ENCODE results near the gene JAK2.
"Not testable (repeated sequence)": the region's sequence is repeated elsewhere in the genome, so short reads cannot be mapped to it uniquely, and the experiment has no call there.

JAK2 gene

GRCh38 chr9:4984621-4985385 lies at the start of gene JAK2:
TSS of gene JAK2 (plus strand) at chr9:4985272. CDS start at chr9:5021988, 36,716 bp downstream.
- peak; percentile 82 for DNase-seq (ENCODE audit: low read depth)

GRCh38 chr9:4936277-4936676 lies 48.8 kb upstream of the JAK2 start:
- DNase-seq (ENCODE audit: low read depth), result no peak

DNA sequence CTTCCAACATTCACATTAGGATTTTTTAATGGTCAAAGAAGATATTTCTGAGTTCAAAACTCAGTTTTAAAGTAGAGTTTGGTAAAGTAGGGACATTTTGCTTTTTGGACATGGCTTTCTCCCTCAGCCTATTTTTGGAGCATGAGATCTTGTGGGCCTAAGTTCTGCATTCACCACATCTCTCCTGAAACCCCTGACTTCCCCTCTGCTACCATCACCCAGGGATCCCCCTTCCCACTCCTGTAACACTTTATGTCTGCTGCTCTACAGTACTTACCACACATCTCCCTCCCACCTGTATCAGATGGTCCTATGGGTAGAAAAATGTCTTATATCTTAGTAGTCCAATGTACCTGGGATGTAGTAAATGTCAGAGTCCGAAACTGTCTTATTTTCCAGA lies 48.2 kb upstream of the JAK2 start:
- DNase-seq (ENCODE audit: low read depth), result no peak

DNA sequence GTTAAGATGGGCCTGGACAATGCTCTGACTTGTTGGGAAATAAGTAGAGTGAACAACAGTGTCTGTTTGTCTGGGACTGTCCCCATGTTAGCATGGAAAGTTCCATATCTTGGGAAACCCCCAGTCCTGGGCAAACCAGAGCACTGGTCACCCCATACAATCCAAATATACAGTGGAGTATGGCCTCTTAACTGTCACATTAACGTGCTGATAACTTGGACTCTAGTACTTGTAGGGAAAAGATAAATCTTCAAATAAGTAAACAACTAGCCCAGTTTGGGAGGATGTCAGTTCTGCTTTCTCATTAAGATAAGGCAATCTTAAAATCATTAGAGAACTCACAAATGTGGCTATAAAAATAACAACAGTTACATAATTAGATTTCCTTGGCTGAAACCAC lies 47.6 kb upstream of the JAK2 start:
- no peak for DNase-seq (ENCODE audit: low read depth)

DNA sequence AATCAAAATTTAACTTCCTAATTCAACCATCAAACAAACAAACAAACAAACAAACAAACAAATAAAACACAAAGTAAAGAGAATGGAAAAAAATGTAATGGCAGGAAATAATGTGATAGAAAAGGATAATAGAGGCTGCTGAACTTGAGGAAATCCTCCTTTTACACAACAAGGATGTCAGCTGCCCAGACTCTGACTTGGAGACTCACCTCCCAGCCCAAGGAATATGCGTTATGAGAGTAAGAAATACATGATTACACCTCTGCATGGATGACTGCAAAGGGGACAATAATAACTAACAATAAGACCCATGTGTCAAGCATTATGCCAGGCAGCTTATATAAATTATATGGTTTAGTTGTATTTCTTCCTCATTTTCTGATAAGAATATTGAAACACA lies 46.6 kb upstream of the JAK2 start:
- DNase-seq (ENCODE audit: low read depth), result no peak

DNA sequence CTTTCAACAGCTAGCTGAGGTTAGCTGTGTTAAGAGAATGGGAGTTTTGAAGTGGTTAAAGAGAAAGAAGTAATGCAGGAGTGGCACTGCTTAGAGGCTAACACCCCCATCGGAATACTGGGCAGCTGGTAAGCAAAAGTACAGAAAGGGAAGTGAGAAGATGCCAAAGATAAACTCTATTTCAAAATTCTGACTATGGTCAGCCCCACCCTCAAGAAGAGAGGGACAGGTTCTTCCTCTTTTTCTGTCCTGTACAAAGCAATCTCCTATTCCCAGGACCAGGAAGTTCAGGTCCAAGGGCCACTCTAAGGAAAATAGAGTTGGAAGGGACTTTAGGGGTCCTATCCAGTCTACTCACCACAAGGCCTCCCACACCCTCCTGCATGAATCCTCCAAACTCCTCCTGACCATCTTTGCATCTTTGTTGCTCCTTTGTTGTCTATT lies 45.9 kb upstream of the JAK2 start:
- DNase-seq (ENCODE audit: low read depth), result no peak

DNA sequence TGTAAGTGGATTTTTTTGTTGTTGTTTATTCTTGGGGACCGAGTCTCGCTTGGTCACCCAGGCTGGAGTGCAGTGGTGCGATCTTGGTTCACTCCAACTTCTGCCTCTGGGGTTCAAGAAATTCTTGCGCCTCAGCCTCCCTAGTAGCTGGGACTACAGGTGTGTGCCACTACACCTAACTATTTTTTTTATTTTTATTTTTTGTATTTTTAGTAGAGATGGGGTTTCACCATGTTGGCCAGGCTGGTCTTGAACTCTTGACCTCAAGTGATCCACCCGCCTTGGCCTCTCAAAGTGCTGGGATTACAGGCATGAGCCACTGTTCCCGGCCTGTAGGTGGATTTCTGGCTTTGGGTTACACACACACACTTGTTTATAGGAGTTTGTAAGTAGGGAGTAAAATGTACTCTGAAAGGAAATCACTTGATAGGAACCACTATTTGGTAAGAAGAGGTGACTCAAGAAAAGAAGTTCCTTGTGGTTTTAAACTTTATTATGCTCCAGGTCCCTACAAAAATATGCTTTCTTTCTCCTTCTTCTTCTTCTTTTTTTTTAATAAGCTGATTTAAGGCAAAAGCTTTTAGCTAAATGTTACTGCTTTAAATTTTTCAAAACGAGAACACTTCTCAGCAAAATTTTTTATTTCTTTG lies 42.9 kb upstream of the JAK2 start:
- DNase-seq (ENCODE audit: low read depth), result not testable (repeated sequence)

DNA sequence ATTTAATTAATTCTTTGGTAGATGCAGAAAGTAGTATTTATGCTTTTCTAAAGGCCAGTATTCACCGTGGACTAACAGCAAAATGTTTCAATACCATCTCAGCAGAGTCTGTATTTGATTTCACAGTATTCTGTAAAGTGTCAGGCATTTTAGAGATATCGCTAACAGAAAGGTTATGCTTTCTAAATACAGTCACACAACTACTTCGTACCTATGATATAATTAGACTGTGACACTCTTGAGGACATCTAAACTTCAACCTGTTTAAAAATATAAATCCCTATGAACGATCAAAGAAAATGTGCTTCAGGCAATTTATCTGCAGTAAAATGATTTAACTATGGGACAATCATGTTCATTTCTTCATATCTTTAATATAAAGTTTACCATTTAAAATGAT lies 41.7 kb upstream of the JAK2 start:
- DNase-seq (ENCODE audit: low read depth), result no peak

- not testable (repeated sequence) for DNase-seq (ENCODE audit: low read depth)
These were observed 40.5 kb upstream of the JAK2 start for GRCh38 chr9:4944431-4945211.

DNA sequence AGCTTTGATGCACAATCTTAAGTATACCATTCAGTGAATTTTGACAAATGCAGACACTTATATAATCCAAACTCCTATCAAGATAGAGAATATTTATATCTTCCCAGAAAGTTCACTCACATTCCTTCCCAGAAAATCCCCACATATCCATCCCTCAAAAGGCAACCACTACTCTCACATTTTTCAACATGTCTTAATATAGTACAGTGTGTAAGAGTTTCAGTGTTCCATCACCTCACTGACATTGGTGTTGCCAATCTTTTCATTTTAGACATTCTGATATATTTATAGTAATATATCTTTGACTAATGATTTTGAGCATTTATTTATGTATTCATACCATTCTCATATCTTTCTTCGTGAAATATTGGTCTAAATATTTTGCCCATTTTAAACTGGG lies 38.1 kb upstream of the JAK2 start:
- no peak for DNase-seq (ENCODE audit: low read depth)

GRCh38 chr9:4955836-4956235 lies 29.2 kb upstream of the JAK2 start:
- no peak for DNase-seq (ENCODE audit: low read depth)

- no peak for DNase-seq (ENCODE audit: low read depth)
These were observed 26.0 kb upstream of the JAK2 start for GRCh38 chr9:4959031-4959430.

DNA sequence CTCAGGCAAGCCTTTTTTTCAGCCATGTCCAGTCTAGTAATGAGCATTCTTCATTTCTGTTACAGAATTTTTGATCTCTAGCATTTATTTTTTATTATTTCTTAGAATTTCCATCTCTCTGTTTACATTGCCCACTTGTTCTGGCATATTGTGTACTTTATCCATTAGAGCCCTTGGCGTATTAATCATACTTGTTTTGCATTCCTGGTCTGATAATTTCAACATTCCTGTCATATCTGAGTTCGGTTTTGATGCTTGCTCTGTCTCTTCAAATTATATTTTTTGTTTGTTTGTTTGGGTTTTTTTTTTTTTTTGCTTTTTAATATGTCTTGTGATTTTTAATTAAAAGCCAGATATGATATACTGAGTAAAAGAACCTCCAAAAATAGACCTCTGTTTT lies 23.0 kb upstream of the JAK2 start:
- DNase-seq (ENCODE audit: low read depth), result no peak

DNA sequence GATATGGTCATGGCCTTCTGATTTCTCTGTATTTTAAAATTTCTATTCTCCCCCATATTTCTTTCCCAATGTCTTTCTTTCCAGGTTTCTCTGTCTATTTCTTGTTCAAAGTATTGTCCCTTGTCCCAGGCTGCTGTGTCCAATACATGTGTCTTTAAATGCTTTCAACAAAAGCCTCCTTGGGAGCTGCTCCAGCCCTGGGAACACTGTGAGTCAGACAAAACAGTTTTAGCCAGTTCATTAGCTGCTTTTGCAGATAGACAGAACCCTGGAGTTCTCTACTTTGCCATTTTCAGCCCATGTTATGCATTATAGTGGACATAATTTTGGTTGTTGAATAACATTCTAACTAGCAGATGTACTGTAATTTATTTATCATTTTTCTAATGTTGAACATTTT lies 20.5 kb upstream of the JAK2 start:
- no peak for DNase-seq (ENCODE audit: low read depth)

GRCh38 chr9:4965174-4965821 lies 19.8 kb upstream of the JAK2 start:
- DNase-seq (ENCODE audit: low read depth), result no peak

- DNase-seq (ENCODE audit: low read depth), result no peak
These were observed 17.5 kb upstream of the JAK2 start for GRCh38 chr9:4967523-4967922.

DNA sequence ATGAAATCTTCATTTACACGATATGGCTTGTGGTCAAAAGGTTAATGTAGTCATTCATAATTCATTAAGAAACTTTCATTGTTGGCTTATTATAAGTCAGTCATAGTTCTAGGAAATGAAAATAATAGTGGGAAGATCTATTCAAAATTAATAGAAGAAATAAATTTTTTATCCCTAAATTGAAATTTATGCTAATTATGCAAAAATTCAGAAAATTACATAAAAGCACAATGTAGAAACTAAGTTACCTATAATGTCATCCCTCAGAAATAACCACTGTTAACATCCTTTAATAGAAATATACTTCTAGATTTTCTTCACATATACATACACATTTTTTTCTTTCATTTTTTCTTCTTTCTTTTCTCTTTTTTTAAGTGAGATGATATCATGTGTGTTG lies 15.9 kb upstream of the JAK2 start:
- no peak for DNase-seq (ENCODE audit: low read depth)

DNA sequence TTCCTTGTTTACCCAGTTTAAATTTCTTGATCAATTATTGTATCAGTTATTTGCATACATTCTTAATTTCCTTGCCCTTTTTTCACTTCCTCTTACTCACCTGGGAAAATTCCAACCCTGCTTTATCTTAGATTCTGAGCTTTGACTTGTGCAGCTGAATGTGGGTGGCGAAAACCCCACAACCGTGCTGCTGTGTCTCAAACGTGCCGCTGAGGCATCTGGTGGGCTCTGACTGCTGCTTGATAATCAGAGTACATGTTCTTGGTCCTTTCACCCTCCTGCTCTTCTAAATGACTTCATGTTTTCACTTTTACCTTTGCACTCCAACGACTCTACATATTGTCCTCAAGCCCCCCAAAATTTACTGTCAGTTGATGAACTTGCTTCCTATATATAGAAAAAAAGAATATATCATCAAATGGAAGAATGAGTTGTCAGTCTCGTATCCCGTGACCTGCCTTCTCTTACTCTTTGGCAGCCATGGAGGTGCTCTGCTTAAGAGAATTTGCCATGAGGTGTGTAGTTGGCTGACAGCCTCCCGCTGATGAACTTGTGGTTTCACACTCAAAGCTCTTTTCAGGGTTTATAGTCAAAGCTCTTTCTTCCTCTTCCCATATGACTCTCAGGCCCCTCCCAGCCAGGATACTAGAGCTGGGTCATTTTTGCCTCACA lies 14.0 kb upstream of the JAK2 start:
- peak; percentile 69 for DNase-seq (ENCODE audit: low read depth)

- no peak for DNase-seq (ENCODE audit: low read depth)
These were observed 11.8 kb upstream of the JAK2 start for GRCh38 chr9:4973246-4973645.

DNA sequence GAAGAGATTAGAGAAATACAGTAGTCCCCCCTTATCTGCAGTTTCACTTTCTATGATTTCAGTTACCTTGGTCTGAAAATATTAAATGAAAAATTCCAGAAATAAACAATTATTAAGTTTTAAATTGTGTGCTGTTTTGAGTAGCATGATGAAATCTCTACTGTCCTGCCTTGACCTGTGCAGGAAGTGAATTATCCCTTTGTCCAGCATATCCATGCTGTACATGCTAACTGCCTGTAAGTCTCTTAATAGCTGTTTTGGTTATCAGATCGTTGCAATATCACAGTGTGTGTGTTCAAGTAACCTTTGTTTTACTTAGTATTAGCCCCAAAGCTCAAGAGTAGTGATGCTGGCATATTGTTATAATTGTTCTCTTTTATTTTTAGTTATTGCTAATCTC lies 11.2 kb upstream of the JAK2 start:
- DNase-seq (ENCODE audit: low read depth), result no peak

GRCh38 chr9:4979239-4979638 lies 5.8 kb upstream of the JAK2 start:
- DNase-seq (ENCODE audit: low read depth), result no peak
